HepG2 (cell line): ENCODE results near the gene OR4D9. TPM values are rescaled to one million over a fixed set of nuclear protein-coding genes. Genes with fewer than 3 reads are reported as not detected.

ENCODE experiments used
- CBFB ChIP-seq: sonication (generic); formaldehyde crosslinking; IDR thresholded peaks from 2 replicates; pipeline ENCODE4 v1.4.0; 2020; ENCODE audit warnings: missing genetic modification reagents
- CREB3 ChIP-seq: sonication (generic); formaldehyde crosslinking; IDR thresholded peaks from 2 replicates; pipeline ENCODE4 v1.5.0; 2020; ENCODE audit warnings: missing genetic modification reagents
- DPF2 ChIP-seq: sonication (generic); formaldehyde crosslinking; IDR thresholded peaks from 2 replicates; pipeline ENCODE4 v1.4.0; 2020; ENCODE audit warnings: mild to moderate bottlenecking, low read depth, missing genetic modification reagents, borderline replicate concordance
- HOXD1 ChIP-seq: sonication (generic); formaldehyde crosslinking; IDR thresholded peaks from 2 replicates; pipeline ENCODE4 v1.5.0; 2020; ENCODE audit warnings: missing genetic modification reagents
- KLF16 ChIP-seq, 2 experiments: sonication (generic) in 1 of 2; formaldehyde crosslinking in 1 of 2; IDR thresholded peaks; 2 replicates each; pipeline versions ENCODE4 v1.6.1 to v1.8.0; 2016 to 2023; ENCODE audit warnings: missing genetic modification reagents in 2 of 2, missing compliant biosample characterization in 1 of 2
- KLF9 ChIP-seq: IDR thresholded peaks from 2 replicates; pipeline ENCODE4 v1.6.1; 2016; ENCODE audit warnings: low read depth
- KMT2B ChIP-seq: IDR thresholded peaks from 2 replicates; pipeline ENCODE4 v1.6.1; 2016; ENCODE audit warnings: missing genetic modification reagents, missing compliant biosample characterization
- MBD4 ChIP-seq: IDR thresholded peaks from 2 replicates; pipeline ENCODE4 v1.6.1; 2012; ENCODE audit warnings: low read length, inconsistent platforms, borderline replicate concordance
- MEF2D ChIP-seq: sonication (generic); formaldehyde crosslinking; IDR thresholded peaks from 2 replicates; pipeline ENCODE4 v1.5.1; 2020; ENCODE audit warnings: mild to moderate bottlenecking, missing genetic modification reagents
- MIXL1 ChIP-seq: IDR thresholded peaks from 2 replicates; pipeline ENCODE4 v1.6.1; 2016
- NFIB ChIP-seq: sonication (generic); formaldehyde crosslinking; IDR thresholded peaks from 2 replicates; pipeline ENCODE4 v1.9.0; 2021; ENCODE audit warnings: missing genetic modification reagents, mild to moderate bottlenecking, borderline replicate concordance
- NFKBIZ ChIP-seq: IDR thresholded peaks from 2 replicates; pipeline ENCODE4 v1.6.1; 2018; ENCODE audit warnings: missing genetic modification reagents, missing compliant biosample characterization
- PBX3 ChIP-seq: sonication (generic); formaldehyde crosslinking; IDR thresholded peaks from 2 replicates; pipeline ENCODE4 v1.8.1; 2023; ENCODE audit warnings: missing genetic modification reagents, inconsistent platforms, borderline replicate concordance
- PHF21A ChIP-seq: sonication (generic); formaldehyde crosslinking; IDR thresholded peaks from 2 replicates; pipeline ENCODE4 v1.5.0; 2020; ENCODE audit warnings: mild to moderate bottlenecking, missing genetic modification reagents
- STAG1 ChIP-seq: sonication (generic); formaldehyde crosslinking; IDR thresholded peaks from 2 replicates; pipeline ENCODE4 v1.4.0; 2020; ENCODE audit warnings: missing genetic modification reagents
- THAP8 ChIP-seq: sonication (generic); formaldehyde crosslinking; IDR thresholded peaks from 2 replicates; pipeline ENCODE4 v1.5.1; 2020; ENCODE audit warnings: missing genetic modification reagents, mild to moderate bottlenecking, borderline replicate concordance
- ZNF142 ChIP-seq: sonication (generic); formaldehyde crosslinking; IDR thresholded peaks from 2 replicates; pipeline ENCODE4 v1.4.0; 2020; ENCODE audit warnings: missing genetic modification reagents
- ZNF17 ChIP-seq: sonication (generic); formaldehyde crosslinking; IDR thresholded peaks from 2 replicates; pipeline ENCODE4 v1.5.0; 2020; ENCODE audit warnings: mild to moderate bottlenecking, missing genetic modification reagents
- ZNF335 ChIP-seq: sonication (generic); formaldehyde crosslinking; IDR thresholded peaks from 2 replicates; pipeline ENCODE4 v1.4.0; 2020; ENCODE audit warnings: missing genetic modification reagents
- ZNF468 ChIP-seq: sonication (generic); formaldehyde crosslinking; IDR thresholded peaks from 2 replicates; pipeline ENCODE4 v1.8.0; 2022; ENCODE audit warnings: mild to moderate bottlenecking, moderate library complexity, missing genetic modification reagents
- ZNF660 ChIP-seq: sonication (generic); formaldehyde crosslinking; IDR thresholded peaks from 2 replicates; pipeline ENCODE4 v1.5.1; 2020; ENCODE audit warnings: mild to moderate bottlenecking, low read depth, missing genetic modification reagents, borderline replicate concordance
- ZNF691 ChIP-seq: sonication (generic); formaldehyde crosslinking; IDR thresholded peaks from 2 replicates; pipeline ENCODE4 v1.4.0; 2020; ENCODE audit warnings: missing genetic modification reagents, low read depth, mild to moderate bottlenecking, borderline replicate concordance
- polyA plus RNA-seq, 8 experiments: library from polyadenylated mRNA; depleted of rRNA in 3 of 8; stranded (reverse) in 7 of 8; unstranded in 1 of 8; fragments of >200 nt; fragmentation: Illumina TruSeq in 4 of 8; extraction: Trizol in 4 of 8; gene quantifications; 2 replicates each; pipeline versions ENCODE4 v1.2.1 to v1.2.3, GENCODE V29; 2011 to 2016; ENCODE audit warnings: low read depth in 4 of 8, missing spikeins in 1 of 8, mixed read lengths in 1 of 8; ENCODE audit not compliant: insufficient read depth in 1 of 8
- total RNA-seq, 5 experiments: library from RNA; depleted of rRNA; stranded (reverse); fragments of >200 nt; fragmentation: Illumina TruSeq; extraction: Trizol; gene quantifications; 2 replicates each; pipeline ENCODE4 v1.2.3, GENCODE V29; 2016; ENCODE audit warnings: low read depth in 1 of 5

OR4D9 gene
- total and polyA plus RNA-seq, 2 of the 13 experiments (the other 11 are each of a cell fraction or from before 2014, with no cell fraction given), result not detected

- 0 out of 2 replicates have a peak, but pooled peaks have one; percentile 16 for TF ChIP-seq STAG1 (CRISPR knock-in tag)
- 0 out of 2 replicates have a peak, but pooled peaks have one; percentile 43 for TF ChIP-seq HOXD1 (CRISPR knock-in tag)
- TF ChIP-seq ZNF660 (CRISPR knock-in tag), result no peak
- TF ChIP-seq KLF9 (CRISPR knock-in tag), result 0 out of 2 replicates have a peak, but pooled peaks have one; percentile 14
- TF ChIP-seq MEF2D (CRISPR knock-in tag), result no peak
- peak; percentile 83; the same call in 1 of the 2 replicates for TF ChIP-seq ZNF335
- TF ChIP-seq DPF2 (CRISPR knock-in tag), result no peak
- no peak for TF ChIP-seq MBD4
- TF ChIP-seq ZNF691 (CRISPR knock-in tag), result peak; percentile 85; the same call in 1 of the 2 replicates
- TF ChIP-seq NFIB (CRISPR knock-in tag), result no peak
- TF ChIP-seq PBX3 (CRISPR knock-in tag), result no peak
- 0 out of 2 replicates have a peak, but pooled peaks have one; percentile 15 for TF ChIP-seq NFKBIZ (CRISPR knock-in tag)
- TF ChIP-seq CBFB (CRISPR knock-in tag), result peak; percentile 71
- TF ChIP-seq ZNF142 (CRISPR knock-in tag), result no peak; the same call in 1 of the 2 replicates
- peak; percentile 89 for TF ChIP-seq PHF21A (CRISPR knock-in tag)
- peak; percentile 34; the same call in 1 of the 2 replicates for TF ChIP-seq KMT2B (CRISPR knock-in tag)
- TF ChIP-seq CREB3, result no peak
- no peak for TF ChIP-seq MIXL1
- peak in 1 of 2 experiments; percentile 87; a peak in 1 of 4 replicates for TF ChIP-seq KLF16 (CRISPR knock-in tag; IDR thresholded peaks at IDR 0.05)
- no peak for TF ChIP-seq ZNF468 (CRISPR knock-in tag)
- TF ChIP-seq THAP8 (CRISPR knock-in tag), result 0 out of 2 replicates have a peak, but pooled peaks have one; percentile 17
- no peak for TF ChIP-seq ZNF17 (CRISPR knock-in tag)
Measured at GRCh38 chr11:59550368-59550841, 39.1 kb downstream of the OR4D9 start (continued).
